GM21825 (cell line): ENCODE results near the gene FBXL15.

Experiments used
- ATAC-seq: cut with Tn5 transposase; IDR thresholded peaks from one replicate; pipeline ENCODE4 v1.9.1; 2021; ENCODE audit warnings: mild to moderate bottlenecking, moderate library complexity; ENCODE audit not compliant: unreplicated experiment

FBXL15 gene

GRCh38 chr10:102420714-102421506 lies at the start of gene FBXL15:
FBXL15 (plus strand) TSS chr10:102420836; CDS start chr10:102421130, 294 bp downstream.
- ATAC-seq: peak; percentile 55

- no peak for ATAC-seq
Measured at GRCh38 chr10:102371295-102371694, 49.3 kb upstream of the FBXL15 start.

- ATAC-seq: no peak
Measured at GRCh38 chr10:102375250-102375649, 45.4 kb upstream of the FBXL15 start.

- no peak for ATAC-seq
Measured at GRCh38 chr10:102375867-102376266, 44.8 kb upstream of the FBXL15 start.

- no peak for ATAC-seq
Measured at GRCh38 chr10:102376901-102377300, 43.7 kb upstream of the FBXL15 start.

GRCh38 chr10:102379383-102379782 lies 41.3 kb upstream of the FBXL15 start:
- no peak for ATAC-seq

GRCh38 chr10:102381983-102382382 lies 38.7 kb upstream of the FBXL15 start:
- no peak for ATAC-seq

GRCh38 chr10:102382871-102383270 lies 37.8 kb upstream of the FBXL15 start:
- no peak for ATAC-seq

GRCh38 chr10:102384053-102384452 lies 36.6 kb upstream of the FBXL15 start:
- ATAC-seq: no peak

- no peak for ATAC-seq
Measured at GRCh38 chr10:102384606-102385429, 35.8 kb upstream of the FBXL15 start.

- no peak for ATAC-seq
Measured at GRCh38 chr10:102389894-102390293, 30.7 kb upstream of the FBXL15 start.

GRCh38 chr10:102392306-102392705 lies 28.3 kb upstream of the FBXL15 start:
- ATAC-seq: no peak

GRCh38 chr10:102393411-102394078 lies 27.1 kb upstream of the FBXL15 start:
- ATAC-seq: no peak

GRCh38 chr10:102394079-102394800 lies 26.4 kb upstream of the FBXL15 start:
- ATAC-seq: peak; percentile 68

- peak; percentile 5 for ATAC-seq
Measured at GRCh38 chr10:102394801-102395399, 25.7 kb upstream of the FBXL15 start.

- peak; percentile 35 for ATAC-seq
Measured at GRCh38 chr10:102395400-102396316, 25.0 kb upstream of the FBXL15 start, which contains the start of gene NFKB2. NFKB2 (plus strand) TSS chr10:102395705; CDS start chr10:102395960, 255 bp downstream.

GRCh38 chr10:102396317-102396650 lies 24.4 kb upstream of the FBXL15 start:
- ATAC-seq: no peak

- ATAC-seq: no peak
Measured at GRCh38 chr10:102396730-102397151, 23.9 kb upstream of the FBXL15 start.
